Glomerular endothelial cell (primary cell): Measurements from ENCODE around the gene NOC2L. TPM values are rescaled to one million over a fixed set of nuclear protein-coding genes. Genes with fewer than 3 reads are reported as not detected.

Experiments
- DNase-seq: peaks from one replicate; pipeline ENCODE4 v3.0.0-alpha.2; 2011; ENCODE audit warnings: low read depth, low spot score; ENCODE audit errors: extremely low read depth
- total RNA-seq: library from RNA; depleted of rRNA; stranded (reverse); fragments of >200 nt; gene quantifications from 2 replicates; pipeline ENCODE4 v1.2.3, GENCODE V29; 2015

Gene NOC2L
- total RNA-seq, 1 donor from 2014 or later = 73.9 TPM

- no peak for DNase-seq
Observed at GRCh38 chr1:932776-933602, 26.1 kb downstream of the NOC2L start.

GRCh38 chr1:932173-932510 lies 26.9 kb downstream of the NOC2L start:
- DNase-seq = no peak

GRCh38 chr1:931380-932172 lies 27.5 kb downstream of the NOC2L start:
- DNase-seq = no peak

- DNase-seq = no peak
Observed at GRCh38 chr1:930633-931138, 28.4 kb downstream of the NOC2L start.

- DNase-seq = no peak
Observed at GRCh38 chr1:929712-930632, 29.1 kb downstream of the NOC2L start.

DNA sequence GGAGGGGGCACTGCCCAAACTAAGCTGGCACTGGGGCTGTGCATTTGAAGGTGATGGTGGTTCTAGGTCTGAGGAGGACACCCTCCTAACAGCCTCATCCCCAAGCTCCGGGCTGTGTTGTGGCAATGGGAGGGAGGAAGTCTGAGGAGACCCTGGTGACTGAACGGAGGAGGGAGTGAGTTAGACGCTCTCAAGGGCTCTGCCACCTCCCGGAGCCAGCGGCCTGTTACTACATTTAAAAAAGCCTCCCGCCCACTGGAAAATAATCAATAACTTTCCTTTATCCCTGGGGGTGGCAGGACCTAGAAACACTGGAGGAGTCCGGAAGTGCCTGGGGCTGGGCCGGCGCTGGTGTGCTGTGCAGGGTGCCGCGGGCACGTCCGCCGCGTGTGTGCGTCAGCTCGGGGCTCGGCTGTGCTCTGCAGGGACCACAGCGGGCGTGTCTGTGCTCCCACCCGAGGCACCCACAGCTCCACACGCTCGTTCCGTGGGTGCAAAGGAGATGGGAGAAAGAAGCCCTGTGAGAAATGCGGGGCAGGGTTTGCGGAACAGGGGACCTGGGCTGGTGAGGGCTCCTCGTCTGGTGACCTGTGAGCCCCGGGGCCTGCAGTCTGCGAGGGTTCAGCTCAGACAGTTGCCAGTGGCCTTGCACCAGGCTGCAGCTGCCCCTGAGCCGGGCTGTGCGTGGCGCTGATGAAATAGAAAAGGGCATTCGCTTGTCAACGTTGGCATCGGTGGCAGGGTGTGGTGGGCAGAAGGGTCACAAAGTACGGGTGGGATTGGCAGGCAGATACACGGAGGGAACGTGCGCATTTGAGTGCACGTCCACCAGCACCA lies 30.0 kb downstream of the NOC2L start:
- no peak for DNase-seq

- DNase-seq = no peak
Observed at GRCh38 chr1:927748-928147, 31.3 kb downstream of the NOC2L start.

DNA sequence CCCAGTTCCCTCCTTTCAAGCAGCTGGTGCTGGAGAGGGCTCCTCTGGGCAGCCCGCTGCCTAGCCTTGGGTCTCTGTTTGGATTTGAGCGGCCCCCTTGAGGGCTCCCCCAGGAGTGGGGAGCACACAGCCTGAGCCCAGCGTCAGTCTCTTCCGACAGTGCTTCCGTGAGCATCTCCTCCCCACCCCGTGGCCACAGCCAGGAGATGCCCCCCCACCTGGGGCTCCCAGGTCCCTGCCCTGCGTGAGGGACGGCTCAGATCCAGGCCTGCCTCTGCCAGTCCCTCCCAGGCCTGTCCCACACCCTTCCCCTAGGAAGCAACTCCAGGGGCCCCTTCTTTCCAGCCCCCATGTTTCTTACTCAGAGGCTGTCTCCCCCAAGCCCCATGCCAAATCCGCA lies 31.8 kb downstream of the NOC2L start:
- DNase-seq = no peak

DNA sequence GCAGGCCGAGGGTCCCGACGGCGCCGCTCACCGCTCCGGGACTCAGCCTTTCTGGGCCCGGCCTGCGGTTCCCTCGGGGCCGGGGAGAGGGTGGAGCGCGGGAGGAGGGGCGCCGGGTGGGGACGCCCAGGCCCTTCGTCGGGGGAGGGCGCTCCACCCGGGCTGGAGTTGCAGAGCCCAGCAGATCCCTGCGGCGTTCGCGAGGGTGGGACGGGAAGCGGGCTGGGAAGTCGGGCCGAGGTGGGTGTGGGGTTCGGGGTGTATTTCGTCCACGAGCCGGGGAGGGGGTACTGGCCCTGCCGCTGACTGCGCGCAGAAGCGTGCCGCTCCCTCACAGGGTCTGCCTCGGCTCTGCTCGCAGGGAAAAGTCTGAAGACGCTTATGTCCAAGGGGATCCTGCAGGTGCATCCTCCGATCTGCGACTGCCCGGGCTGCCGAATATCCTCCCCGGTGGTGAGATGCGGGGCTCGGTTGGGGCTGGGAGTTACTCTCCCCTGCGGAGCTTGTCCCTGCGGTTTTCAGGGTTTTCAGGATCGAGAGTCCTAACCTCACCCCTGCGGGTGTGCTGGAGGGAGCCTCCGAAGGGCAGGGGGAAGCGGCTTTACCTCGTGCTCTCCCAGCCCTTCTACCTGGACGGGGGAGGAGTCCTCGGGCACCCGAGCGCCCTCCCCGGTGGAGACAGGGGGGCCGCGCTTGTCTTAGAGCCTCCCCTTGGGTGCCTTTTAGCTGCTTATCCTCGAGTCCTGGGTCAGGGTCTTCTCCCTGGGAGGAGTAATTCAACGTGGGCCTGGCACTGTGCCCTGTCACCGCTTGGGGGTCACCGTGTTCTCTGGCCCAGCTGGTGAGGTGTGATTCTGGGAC lies 33.3 kb downstream of the NOC2L start:
- DNase-seq = no peak

DNA sequence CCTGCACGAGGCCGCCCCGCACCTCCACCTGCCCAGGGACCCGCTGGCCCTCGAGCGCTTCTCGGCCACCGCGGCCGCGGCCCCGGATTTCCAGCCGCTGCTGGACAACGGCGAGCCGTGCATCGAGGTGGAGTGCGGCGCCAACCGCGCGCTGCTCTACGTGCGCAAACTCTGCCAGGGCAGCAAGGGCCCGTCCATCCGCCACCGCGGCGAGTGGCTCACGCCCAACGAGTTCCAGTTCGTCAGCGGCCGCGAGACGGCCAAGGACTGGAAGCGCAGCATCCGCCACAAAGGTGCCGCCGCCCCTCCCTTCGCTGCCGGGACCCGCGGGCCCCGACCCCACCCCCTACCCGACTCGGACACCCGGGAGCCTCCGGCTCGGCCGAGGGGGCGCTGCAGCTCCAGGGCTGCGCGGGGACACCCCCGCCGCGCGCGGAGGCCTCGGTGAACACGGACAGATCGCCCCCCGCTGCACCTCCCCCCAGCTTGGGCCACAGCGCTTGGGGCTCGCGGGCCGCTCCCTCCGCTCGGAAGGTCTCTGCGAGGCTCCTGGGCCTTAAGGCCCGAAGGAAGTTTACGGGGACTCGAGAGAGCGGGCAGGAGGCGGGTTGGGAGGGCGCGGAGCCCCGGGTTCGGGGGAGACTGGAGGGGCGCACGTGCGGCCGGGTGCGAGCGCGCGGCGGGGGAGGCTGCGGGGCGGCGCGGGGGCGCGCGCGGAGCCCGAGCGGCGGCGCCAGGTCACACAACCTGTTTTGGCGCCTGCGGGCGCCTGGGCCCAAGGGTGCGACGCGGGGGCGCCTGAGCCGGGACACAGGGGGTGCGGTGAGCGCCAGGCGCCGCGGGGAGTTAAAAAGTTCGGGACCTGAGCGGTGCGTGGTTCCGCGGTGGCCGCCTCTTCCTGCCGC lies 34.1 kb downstream of the NOC2L start:
- DNase-seq = no peak

- no peak for DNase-seq
Observed at GRCh38 chr1:923991-924655, 34.9 kb downstream of the NOC2L start.

DNA sequence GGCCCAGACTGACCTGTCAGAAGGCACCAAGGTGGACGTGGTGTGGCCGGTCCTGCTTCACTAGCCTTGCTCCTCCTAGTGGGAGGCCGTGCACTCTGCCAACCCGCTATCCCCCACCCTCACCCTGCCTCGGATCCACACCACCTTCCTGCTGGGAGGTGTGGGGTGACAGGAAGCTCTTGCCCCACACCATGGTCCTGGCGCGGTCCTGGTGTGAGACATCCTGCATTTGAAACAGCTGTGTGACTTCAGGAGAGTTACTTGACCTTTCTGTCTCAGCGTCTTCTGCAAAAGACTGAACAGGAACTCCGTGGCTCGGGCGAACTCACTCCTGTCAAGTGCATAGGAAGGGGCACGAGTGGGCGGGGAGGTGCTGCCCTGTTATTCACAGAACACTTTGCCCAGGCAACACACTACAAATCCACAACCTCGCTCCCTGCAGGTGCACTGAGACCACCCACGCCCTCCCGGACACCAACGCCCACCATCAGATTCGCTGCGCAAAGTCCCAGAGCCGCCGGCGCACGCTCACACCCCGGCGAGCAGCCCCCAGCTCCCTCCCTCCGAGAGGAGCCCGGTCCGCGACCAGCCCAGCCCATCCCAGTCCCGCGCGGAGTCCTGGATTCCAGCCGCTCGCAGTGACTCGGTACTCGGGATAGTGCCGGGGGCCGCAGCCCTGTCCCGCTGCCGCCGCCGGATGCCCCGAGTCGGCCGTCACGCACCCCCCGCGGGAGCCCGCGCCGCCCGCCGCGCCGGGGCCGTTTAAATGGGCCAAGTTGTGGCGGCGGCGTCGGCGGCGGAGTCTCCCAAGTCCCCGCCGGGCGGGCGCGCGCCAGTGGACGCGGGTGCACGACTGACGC lies 35.7 kb downstream of the NOC2L start, which contains the start of gene SAMD11:
Gene SAMD11, plus strand, starts transcription at position 793 of the 860 bp plus-strand sequence. CDS start 509 bp downstream, outside the sequence.
- no peak for DNase-seq

GRCh38 chr1:921011-921837 lies 37.8 kb downstream of the NOC2L start:
- no peak for DNase-seq

DNA sequence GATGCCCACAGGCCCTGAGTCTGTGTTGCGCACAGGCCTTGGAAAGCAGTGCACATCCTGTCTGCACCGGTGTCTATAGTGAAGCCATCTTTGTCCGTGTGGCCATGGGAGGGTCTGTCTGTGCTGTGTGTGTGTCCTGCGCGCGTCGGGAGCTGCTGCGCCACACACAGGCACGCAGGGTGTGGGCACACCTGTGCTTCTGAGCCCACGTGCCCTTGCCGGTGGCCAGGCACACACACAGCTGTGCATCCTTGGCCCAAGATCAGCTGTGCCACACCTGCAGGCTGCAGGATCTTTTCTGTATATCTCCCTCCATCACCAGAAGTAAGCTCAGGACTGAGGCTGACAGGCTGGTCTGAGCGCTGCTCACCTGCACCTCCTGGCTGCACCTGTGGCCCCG lies 38.5 kb downstream of the NOC2L start:
- DNase-seq = no peak

DNA sequence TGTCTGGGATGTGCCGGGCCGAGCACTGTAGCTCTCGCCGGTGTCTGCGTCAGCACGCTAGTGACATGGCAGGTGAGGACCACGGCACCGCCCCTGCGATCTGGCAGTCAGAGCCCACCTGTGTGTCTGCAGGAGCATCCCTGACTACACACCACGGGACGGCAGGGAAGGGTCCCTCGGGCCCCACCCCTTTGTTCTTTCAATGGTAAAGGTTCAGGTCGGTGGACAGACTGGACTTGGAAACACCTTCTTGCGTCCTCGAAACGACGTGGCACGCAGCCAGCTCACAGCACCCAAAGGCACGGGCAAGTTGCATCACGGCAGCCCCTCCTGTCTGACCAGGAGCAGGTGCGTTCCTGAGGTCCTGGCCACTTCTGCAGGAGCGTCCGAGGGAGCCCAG lies 39.0 kb downstream of the NOC2L start:
- DNase-seq = no peak
